C4-2B (cell line): Measurements from ENCODE around the gene PSMG1.

Experiments used
- ZFX ChIP-seq: fragments of 450-650 bp; IDR thresholded peaks from 2 replicates; pipeline ENCODE4 v1.6.1; 2017
- TF ChIP-seq, protein P1 (sequence below): fragments of 450-650 bp; conservative IDR thresholded peaks from 2 replicates; pipeline ENCODE4 v1.5.1; 2017; ENCODE audit warnings: mild to moderate bottlenecking

- TF ChIP-seq, protein P1, sequence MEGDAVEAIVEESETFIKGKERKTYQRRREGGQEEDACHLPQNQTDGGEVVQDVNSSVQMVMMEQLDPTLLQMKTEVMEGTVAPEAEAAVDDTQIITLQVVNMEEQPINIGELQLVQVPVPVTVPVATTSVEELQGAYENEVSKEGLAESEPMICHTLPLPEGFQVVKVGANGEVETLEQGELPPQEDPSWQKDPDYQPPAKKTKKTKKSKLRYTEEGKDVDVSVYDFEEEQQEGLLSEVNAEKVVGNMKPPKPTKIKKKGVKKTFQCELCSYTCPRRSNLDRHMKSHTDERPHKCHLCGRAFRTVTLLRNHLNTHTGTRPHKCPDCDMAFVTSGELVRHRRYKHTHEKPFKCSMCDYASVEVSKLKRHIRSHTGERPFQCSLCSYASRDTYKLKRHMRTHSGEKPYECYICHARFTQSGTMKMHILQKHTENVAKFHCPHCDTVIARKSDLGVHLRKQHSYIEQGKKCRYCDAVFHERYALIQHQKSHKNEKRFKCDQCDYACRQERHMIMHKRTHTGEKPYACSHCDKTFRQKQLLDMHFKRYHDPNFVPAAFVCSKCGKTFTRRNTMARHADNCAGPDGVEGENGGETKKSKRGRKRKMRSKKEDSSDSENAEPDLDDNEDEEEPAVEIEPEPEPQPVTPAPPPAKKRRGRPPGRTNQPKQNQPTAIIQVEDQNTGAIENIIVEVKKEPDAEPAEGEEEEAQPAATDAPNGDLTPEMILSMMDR, result no peak
- TF ChIP-seq ZFX, result no peak
Observed at GRCh38 chr21:39217356-39218081, 34.3 kb upstream of the PSMG1 start.
